Right hindlimb (tissue), 1 donor: ENCODE results near the gene COL27A1.
"Not testable (repeated sequence)": the region's sequence is repeated elsewhere in the genome, so short reads cannot be mapped to it uniquely, and the experiment has no call there.

ENCODE experiments used
- DNase-seq: peaks from one replicate; pipeline ENCODE4 v3.0.0-alpha.2; 2018

COL27A1 gene

GRCh38 chr9:114328937-114329624, 173.7 kb downstream of the COL27A1 start:
- not testable (repeated sequence) for DNase-seq

- DNase-seq = not testable (repeated sequence)
These were observed 174.3 kb downstream of the COL27A1 start, which contains the start of gene ORM2 for GRCh38 chr9:114329625-114330022. Gene ORM2 (plus strand): TSS chr9:114329869. CDS start chr9:114329905, 36 bp downstream.

- no peak for DNase-seq
These were observed 175.3 kb downstream of the COL27A1 start for GRCh38 chr9:114330636-114331035.

GRCh38 chr9:114331229-114332195, 176.2 kb downstream of the COL27A1 start:
- not testable (repeated sequence) for DNase-seq

- not testable (repeated sequence) for DNase-seq
These were observed 177.2 kb downstream of the COL27A1 start for GRCh38 chr9:114332474-114333040.

GRCh38 chr9:114333718-114334117, 178.4 kb downstream of the COL27A1 start:
- not testable (repeated sequence) for DNase-seq

- no peak for DNase-seq
These were observed 179.2 kb downstream of the COL27A1 start for GRCh38 chr9:114334490-114334889.

GRCh38 chr9:114335745-114336144, 180.4 kb downstream of the COL27A1 start:
- no peak for DNase-seq

GRCh38 chr9:114336157-114336556, 180.8 kb downstream of the COL27A1 start:
- DNase-seq = no peak

- DNase-seq = no peak
These were observed 181.5 kb downstream of the COL27A1 start for GRCh38 chr9:114336699-114337395.

- no peak for DNase-seq
These were observed 182.8 kb downstream of the COL27A1 start for GRCh38 chr9:114338187-114338586.

- DNase-seq = no peak
These were observed 184.0 kb downstream of the COL27A1 start for GRCh38 chr9:114339130-114339908.

- no peak for DNase-seq
These were observed 186.0 kb downstream of the COL27A1 start for GRCh38 chr9:114341152-114341830.

- DNase-seq = no peak
These were observed 186.7 kb downstream of the COL27A1 start for GRCh38 chr9:114341991-114342390.

- no peak for DNase-seq
These were observed 187.6 kb downstream of the COL27A1 start for GRCh38 chr9:114342755-114343440.

GRCh38 chr9:114343471-114344187, 188.3 kb downstream of the COL27A1 start:
- no peak for DNase-seq

- no peak for DNase-seq
These were observed 188.8 kb downstream of the COL27A1 start for GRCh38 chr9:114344188-114344566.

- DNase-seq = no peak
These were observed 189.4 kb downstream of the COL27A1 start for GRCh38 chr9:114344692-114345091.

- no peak for DNase-seq
These were observed 190.2 kb downstream of the COL27A1 start for GRCh38 chr9:114345493-114346065.

GRCh38 chr9:114346146-114346545, 190.8 kb downstream of the COL27A1 start:
- DNase-seq = no peak
